HG02623 (cell line): Measurements from ENCODE around the gene TAF1A.
"Not testable (repeated sequence)": the region's sequence is repeated elsewhere in the genome, so short reads cannot be mapped to it uniquely, and the experiment has no call there.

Experiments
- ATAC-seq: cut with Tn5 transposase; IDR thresholded peaks from one replicate; pipeline ENCODE4 v1.9.1; 2021; ENCODE audit warnings: moderate library complexity; ENCODE audit not compliant: unreplicated experiment

Gene TAF1A

GRCh38 chr1:222589462-222590302 lies at the start of gene TAF1A:
TSS of gene TAF1A (minus strand) at chr1:222589933.
- peak; percentile 99 for ATAC-seq

- peak; percentile 74 for ATAC-seq
Measured at GRCh38 chr1:222634180-222635013, 44.7 kb upstream of the TAF1A start.

GRCh38 chr1:222632749-222633148 lies 43.0 kb upstream of the TAF1A start:
- no peak for ATAC-seq

GRCh38 chr1:222631611-222632208 lies 42.0 kb upstream of the TAF1A start:
- no peak for ATAC-seq

- ATAC-seq = no peak
Measured at GRCh38 chr1:222629921-222630535, 40.3 kb upstream of the TAF1A start.

- no peak for ATAC-seq
Measured at GRCh38 chr1:222627232-222627631, 37.5 kb upstream of the TAF1A start.

GRCh38 chr1:222624214-222624613 lies 34.5 kb upstream of the TAF1A start:
- ATAC-seq = no peak

GRCh38 chr1:222623458-222623857 lies 33.7 kb upstream of the TAF1A start:
- ATAC-seq = no peak

GRCh38 chr1:222622765-222623164 lies 33.0 kb upstream of the TAF1A start:
- ATAC-seq = no peak

- peak; percentile 28 for ATAC-seq
Measured at GRCh38 chr1:222620566-222620965, 30.8 kb upstream of the TAF1A start.

- no peak for ATAC-seq
Measured at GRCh38 chr1:222618880-222619596, 29.3 kb upstream of the TAF1A start.

GRCh38 chr1:222618001-222618879 lies 28.5 kb upstream of the TAF1A start, which contains the start of gene MIA3:
TSS of gene MIA3 (plus strand) at chr1:222618097. CDS start at chr1:222618111, 14 bp downstream.
- ATAC-seq = peak; percentile 38

- ATAC-seq = peak; percentile 77
Measured at GRCh38 chr1:222617367-222617951, 27.7 kb upstream of the TAF1A start.

- ATAC-seq = no peak
Measured at GRCh38 chr1:222616525-222616924, 26.8 kb upstream of the TAF1A start.

- ATAC-seq = no peak
Measured at GRCh38 chr1:222613627-222614026, 23.9 kb upstream of the TAF1A start.

- no peak for ATAC-seq
Measured at GRCh38 chr1:222610728-222611127, 21.0 kb upstream of the TAF1A start.

- not testable (repeated sequence) for ATAC-seq
Measured at GRCh38 chr1:222609111-222609510, 19.4 kb upstream of the TAF1A start.

GRCh38 chr1:222606757-222607156 lies 17.0 kb upstream of the TAF1A start:
- ATAC-seq = no peak

GRCh38 chr1:222601257-222601656 lies 11.5 kb upstream of the TAF1A start:
- ATAC-seq = no peak
